ENCODE data around the gene MX2. TPM values are rescaled to one million over a fixed set of nuclear protein-coding genes. Genes with fewer than 3 reads are reported as not detected.

MX2 gene
- total and polyA plus RNA-seq, 2 donors (not counting 1 experiment from before 2014, with no cell fraction given) = 2.0 to 3.6 TPM

DNA sequence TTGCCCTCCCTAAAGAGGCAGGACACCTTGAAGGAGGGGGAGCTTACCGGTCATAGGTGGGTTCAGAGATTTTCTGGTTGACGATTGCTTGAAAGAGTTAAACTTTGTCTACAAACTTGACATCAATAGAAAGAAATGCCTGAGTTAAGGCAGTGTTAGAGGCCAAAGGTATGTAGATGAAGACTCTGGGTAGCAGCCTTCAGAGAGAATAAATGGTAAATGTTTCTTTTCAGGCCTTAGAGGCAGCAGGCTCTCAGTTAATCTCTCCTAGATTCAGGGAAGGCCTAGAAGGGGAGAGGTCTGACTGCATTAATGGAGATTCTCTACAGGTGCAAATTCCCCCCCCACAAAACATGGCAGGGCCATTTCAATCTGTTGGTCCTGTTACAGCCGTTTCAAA, 91.9 kb downstream of the MX2 start:
- Histone ChIP-seq H3K4me3 (replicated peaks in 1 of 4; ENCODE audit: control extremely low read depth in 1 of 4, insufficient read depth in 1 of 4, low read depth in 3 of 4, low read length in 4 of 4) (no peak overlapping the region), H3K4me2 (ENCODE audit: extremely low read depth, insufficient read depth, low read length) (no peak overlapping the region), H3K9ac (ENCODE audit: insufficient read depth, low read length) (no peak overlapping the region), H3K27me3 (ENCODE audit: control insufficient read depth, insufficient read depth, low read length) (no peaks in the 10 kb centered on the region), H3K79me2 (ENCODE audit: control insufficient read depth, insufficient read depth, low read length) (no peaks in the 10 kb centered on the region), H3K27ac (ENCODE audit: insufficient read depth, low read length) (no peak overlapping the region), H3K36me3 (ENCODE audit: control insufficient read depth, insufficient read depth, low read length) (no peaks in the 10 kb centered on the region), H2AFZ (ENCODE audit: low read length) (no peak overlapping the region), H3K9me3 (ENCODE audit: control insufficient read depth, insufficient read depth, low read depth, low read length) (no peaks in the 10 kb centered on the region), H3K4me1 (ENCODE audit: control insufficient read depth, extremely low read depth, insufficient read depth, low read length) (no peaks in the 10 kb centered on the region), H4K20me1 (ENCODE audit: control insufficient read depth, extremely low read depth, insufficient read depth, low read length) (no peaks in the 10 kb centered on the region)
- no peak for DNase-seq (ENCODE audit: low read depth in 2 of 2)
- no peak for TF ChIP-seq EZH2 (IDR thresholded peaks at IDR 0.05; ENCODE audit: low read length, missing control alignments)
- TF ChIP-seq, protein P1, sequence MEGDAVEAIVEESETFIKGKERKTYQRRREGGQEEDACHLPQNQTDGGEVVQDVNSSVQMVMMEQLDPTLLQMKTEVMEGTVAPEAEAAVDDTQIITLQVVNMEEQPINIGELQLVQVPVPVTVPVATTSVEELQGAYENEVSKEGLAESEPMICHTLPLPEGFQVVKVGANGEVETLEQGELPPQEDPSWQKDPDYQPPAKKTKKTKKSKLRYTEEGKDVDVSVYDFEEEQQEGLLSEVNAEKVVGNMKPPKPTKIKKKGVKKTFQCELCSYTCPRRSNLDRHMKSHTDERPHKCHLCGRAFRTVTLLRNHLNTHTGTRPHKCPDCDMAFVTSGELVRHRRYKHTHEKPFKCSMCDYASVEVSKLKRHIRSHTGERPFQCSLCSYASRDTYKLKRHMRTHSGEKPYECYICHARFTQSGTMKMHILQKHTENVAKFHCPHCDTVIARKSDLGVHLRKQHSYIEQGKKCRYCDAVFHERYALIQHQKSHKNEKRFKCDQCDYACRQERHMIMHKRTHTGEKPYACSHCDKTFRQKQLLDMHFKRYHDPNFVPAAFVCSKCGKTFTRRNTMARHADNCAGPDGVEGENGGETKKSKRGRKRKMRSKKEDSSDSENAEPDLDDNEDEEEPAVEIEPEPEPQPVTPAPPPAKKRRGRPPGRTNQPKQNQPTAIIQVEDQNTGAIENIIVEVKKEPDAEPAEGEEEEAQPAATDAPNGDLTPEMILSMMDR (conservative IDR thresholded peaks at IDR 0.05 in 1 of 2, IDR thresholded peaks at IDR 0.05 in 1 of 2; ENCODE audit: low read depth in 1 of 2, low read length in 2 of 2) = no peak

DNA sequence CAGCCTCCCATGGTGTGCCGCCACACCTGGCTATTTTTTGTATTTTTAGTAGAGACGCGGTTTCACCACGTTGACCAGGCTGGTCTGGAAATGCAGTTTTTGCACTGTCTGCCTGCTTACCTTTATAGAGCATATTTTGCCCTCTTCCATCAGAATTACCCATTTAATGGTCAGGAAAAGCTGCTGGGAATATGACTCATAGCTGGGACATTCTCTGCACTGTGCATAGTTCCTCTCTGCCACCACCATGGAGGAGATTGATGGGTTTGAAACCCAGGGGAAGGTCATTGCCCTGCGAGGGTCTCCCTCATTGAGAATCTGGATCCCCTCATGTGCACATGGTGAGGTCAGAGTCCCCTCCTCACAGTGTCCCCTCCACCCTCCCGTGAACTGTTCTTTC, 96.3 kb downstream of the MX2 start:
- Histone ChIP-seq H3K9ac (ENCODE audit: insufficient read depth, low read length) (no peak overlapping the region), H3K27ac (ENCODE audit: insufficient read depth, low read length) (no peak overlapping the region), H3K27me3 (ENCODE audit: control insufficient read depth, insufficient read depth, low read length) (no peaks in the 10 kb centered on the region), H4K20me1 (ENCODE audit: control insufficient read depth, extremely low read depth, insufficient read depth, low read length) (no peaks in the 10 kb centered on the region), H3K4me2 (ENCODE audit: extremely low read depth, insufficient read depth, low read length) (no peak overlapping the region), H3K79me2 (ENCODE audit: control insufficient read depth, insufficient read depth, low read length) (no peaks in the 10 kb centered on the region), H3K9me3 (ENCODE audit: control insufficient read depth, insufficient read depth, low read depth, low read length) (no peaks in the 10 kb centered on the region), H3K36me3 (ENCODE audit: control insufficient read depth, insufficient read depth, low read length) (no peaks in the 10 kb centered on the region), H2AFZ (ENCODE audit: low read length) (no peak overlapping the region), H3K4me3 (replicated peaks in 1 of 4; ENCODE audit: control extremely low read depth in 1 of 4, insufficient read depth in 1 of 4, low read depth in 3 of 4, low read length in 4 of 4) (no peak overlapping the region), H3K4me1 (ENCODE audit: control insufficient read depth, extremely low read depth, insufficient read depth, low read length) (no peaks in the 10 kb centered on the region)
- no peak for TF ChIP-seq EZH2 (IDR thresholded peaks at IDR 0.05; ENCODE audit: low read length, missing control alignments)
- TF ChIP-seq, protein P1 (conservative IDR thresholded peaks at IDR 0.05 in 1 of 2, IDR thresholded peaks at IDR 0.05 in 1 of 2; ENCODE audit: low read depth in 1 of 2, low read length in 2 of 2) = no peak
- no peak for DNase-seq (ENCODE audit: low read depth in 2 of 2)

DNA sequence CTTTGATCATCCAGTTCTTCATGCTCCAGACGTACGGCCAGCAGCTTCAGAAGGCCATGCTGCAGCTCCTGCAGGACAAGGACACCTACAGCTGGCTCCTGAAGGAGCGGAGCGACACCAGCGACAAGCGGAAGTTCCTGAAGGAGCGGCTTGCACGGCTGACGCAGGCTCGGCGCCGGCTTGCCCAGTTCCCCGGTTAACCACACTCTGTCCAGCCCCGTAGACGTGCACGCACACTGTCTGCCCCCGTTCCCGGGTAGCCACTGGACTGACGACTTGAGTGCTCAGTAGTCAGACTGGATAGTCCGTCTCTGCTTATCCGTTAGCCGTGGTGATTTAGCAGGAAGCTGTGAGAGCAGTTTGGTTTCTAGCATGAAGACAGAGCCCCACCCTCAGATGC, 96.7 kb downstream of the MX2 start:
- Histone ChIP-seq H3K9me3 (ENCODE audit: control insufficient read depth, insufficient read depth, low read depth, low read length) (no peaks in the 10 kb centered on the region), H3K27me3 (ENCODE audit: control insufficient read depth, insufficient read depth, low read length) (no peaks in the 10 kb centered on the region), H3K36me3 (ENCODE audit: control insufficient read depth, insufficient read depth, low read length) (no peaks in the 10 kb centered on the region), H4K20me1 (ENCODE audit: control insufficient read depth, extremely low read depth, insufficient read depth, low read length) (no peaks in the 10 kb centered on the region), H3K4me3 (replicated peaks in 1 of 4; ENCODE audit: control extremely low read depth in 1 of 4, insufficient read depth in 1 of 4, low read depth in 3 of 4, low read length in 4 of 4) (no peak overlapping the region), H3K4me2 (ENCODE audit: extremely low read depth, insufficient read depth, low read length) (no peak overlapping the region), H3K27ac (ENCODE audit: insufficient read depth, low read length) (no peak overlapping the region), H3K9ac (ENCODE audit: insufficient read depth, low read length) (no peak overlapping the region), H2AFZ (ENCODE audit: low read length) (no peak overlapping the region), H3K4me1 (ENCODE audit: control insufficient read depth, extremely low read depth, insufficient read depth, low read length) (no peaks in the 10 kb centered on the region), H3K79me2 (ENCODE audit: control insufficient read depth, insufficient read depth, low read length) (no peaks in the 10 kb centered on the region)
- no peak for TF ChIP-seq EZH2 (IDR thresholded peaks at IDR 0.05; ENCODE audit: low read length, missing control alignments)
- TF ChIP-seq, protein P1 (conservative IDR thresholded peaks at IDR 0.05 in 1 of 2, IDR thresholded peaks at IDR 0.05 in 1 of 2; ENCODE audit: low read depth in 1 of 2, low read length in 2 of 2) = no peak
- DNase-seq (ENCODE audit: low read depth in 2 of 2) = no peak

Other genes starting within 250 kb of the MX2 start
- 31.5 and 33.4 TPM in 2 replicates for gene BACE2, start 193.9 kb upstream of the MX2 start, total RNA-seq
- gene BACE2, start 193.9 kb upstream of the MX2 start, polyA plus RNA-seq = 19.5 and 85.3 TPM in 2 replicates
- not detected in 2 replicates for gene FAM3B, start 45.2 kb upstream of the MX2 start, total RNA-seq
- not detected in 2 replicates for gene FAM3B, start 45.2 kb upstream of the MX2 start, polyA plus RNA-seq
- gene MX1, start 64.2 kb downstream of the MX2 start, total RNA-seq = 17.5 and 35.7 TPM in 2 replicates
- 1.6 and 10.3 TPM in 2 replicates for gene MX1, start 64.2 kb downstream of the MX2 start, polyA plus RNA-seq
- 0.17 and 0.26 TPM in 2 replicates for gene TMPRSS2, start 146.1 kb downstream of the MX2 start, total RNA-seq
- not detected in 2 replicates for gene TMPRSS2, start 146.1 kb downstream of the MX2 start, polyA plus RNA-seq

All from fibroblast of lung (primary cell).